Right renal pelvis (tissue), 4 donors: Measurements from ENCODE around the gene MED14. TPM values are rescaled to one million over a fixed set of nuclear protein-coding genes. Genes with fewer than 3 reads are reported as not detected.
"Not testable (repeated sequence)": the region's sequence is repeated elsewhere in the genome, so short reads cannot be mapped to it uniquely, and the experiment has no call there.

Experiments
- DNase-seq, 4 donors: peaks; one replicate each; pipeline ENCODE4 v3.0.0-alpha.2; 2013; ENCODE audit warnings: low read depth in 4 of 4, low spot score in 3 of 4, missing footprints in 1 of 4
- polyA plus RNA-seq, 4 donors: library from polyadenylated mRNA; unstranded; fragments of 120-200 nt; gene quantifications; one replicate each; pipeline ENCODE4 v1.2.1, GENCODE V29; 2013; ENCODE audit not compliant: insufficient read length in 4 of 4

Gene MED14
- 10 to 100 TPM; 44.2 to 53.7 (median 49.5) TPM for polyA plus RNA-seq

- DNase-seq, result peak; percentile 66 to 75 (median 70)
Observed at GRCh38 chrX:40735325-40736169, at the start of gene MED14. TSS of gene MED14 (minus strand) at chrX:40735542. CDS start at chrX:40735412, 130 bp downstream.

DNA sequence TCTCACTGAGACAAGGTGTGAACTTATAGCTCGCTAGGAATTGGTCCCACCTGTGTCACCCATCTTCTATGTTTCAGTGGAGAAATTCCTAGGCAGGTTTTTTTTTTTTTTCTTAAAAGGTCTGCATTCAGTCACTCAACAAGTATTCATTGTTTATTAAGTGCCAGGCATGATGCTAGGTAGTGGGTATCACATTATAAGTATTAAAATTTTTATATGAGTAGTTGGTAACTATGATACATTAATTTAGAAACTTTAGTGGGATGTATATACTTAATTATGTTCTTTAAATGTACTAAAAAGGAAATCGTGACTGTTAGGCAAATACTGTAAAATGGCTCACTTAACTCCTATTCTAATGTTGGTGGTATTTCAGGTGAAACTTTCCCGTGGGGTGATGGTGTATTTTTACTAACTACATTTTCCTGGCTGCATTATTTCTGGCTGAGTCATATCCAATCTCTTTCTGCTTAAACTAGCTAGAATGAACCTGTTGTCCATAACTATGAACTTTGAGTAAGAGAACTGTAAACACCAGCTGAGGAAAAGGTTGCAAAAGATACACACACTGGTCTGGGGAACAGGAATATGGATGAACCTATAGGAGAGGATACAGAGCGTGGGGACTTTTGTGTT is 49.3 kb upstream of the MED14 start:
- no peak for DNase-seq

DNA sequence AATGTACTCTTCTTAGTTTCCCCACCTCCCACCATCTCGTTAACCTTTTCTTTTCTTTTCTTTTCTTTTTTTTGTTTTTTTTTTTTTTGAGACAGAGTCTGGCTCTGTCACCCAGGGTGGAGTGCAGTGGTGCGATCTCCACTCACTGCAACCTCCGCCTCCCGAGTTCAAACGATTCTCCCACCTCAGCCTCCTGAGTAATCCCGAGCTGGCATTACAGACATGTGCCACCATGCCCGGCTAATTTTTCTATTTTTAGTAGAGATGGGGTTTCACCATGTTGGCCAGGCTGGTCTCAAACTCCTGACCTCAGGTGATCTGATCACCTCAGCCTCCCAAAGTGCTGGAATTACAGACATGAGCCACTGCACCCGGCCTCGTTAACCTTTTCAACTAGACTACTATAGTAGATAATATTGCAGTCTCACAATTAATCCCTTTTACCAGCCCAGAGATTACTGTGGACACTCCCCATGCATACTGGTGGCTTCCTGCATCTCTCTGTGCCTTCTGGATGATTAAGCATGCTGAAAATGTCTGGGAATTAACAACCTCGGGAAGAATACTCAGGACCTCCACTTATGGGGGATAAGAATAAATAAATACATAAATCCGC is 47.4 kb upstream of the MED14 start:
- not testable (repeated sequence) for DNase-seq

DNA sequence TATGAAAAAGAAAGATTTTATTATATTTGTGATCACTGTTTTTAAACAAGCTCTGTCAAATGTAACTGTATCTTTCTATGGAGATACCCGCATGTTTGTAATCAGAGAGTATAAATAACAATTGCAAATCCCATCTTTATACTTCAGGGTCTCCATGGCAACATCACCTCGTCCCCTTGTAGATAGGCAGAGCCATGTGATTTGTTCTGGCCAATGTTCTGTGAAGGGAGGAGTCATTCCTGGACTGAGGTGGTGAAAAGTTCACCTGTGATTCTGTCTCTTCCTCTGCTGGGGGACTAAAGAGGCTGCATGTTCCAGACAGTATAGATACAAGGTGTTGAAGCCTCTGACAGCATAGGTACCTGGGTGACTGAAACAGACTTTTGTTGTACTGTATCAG is 45.6 kb upstream of the MED14 start:
- DNase-seq, result no peak

- DNase-seq, result no peak
Observed at GRCh38 chrX:40780082-40780481, 44.7 kb upstream of the MED14 start.

DNA sequence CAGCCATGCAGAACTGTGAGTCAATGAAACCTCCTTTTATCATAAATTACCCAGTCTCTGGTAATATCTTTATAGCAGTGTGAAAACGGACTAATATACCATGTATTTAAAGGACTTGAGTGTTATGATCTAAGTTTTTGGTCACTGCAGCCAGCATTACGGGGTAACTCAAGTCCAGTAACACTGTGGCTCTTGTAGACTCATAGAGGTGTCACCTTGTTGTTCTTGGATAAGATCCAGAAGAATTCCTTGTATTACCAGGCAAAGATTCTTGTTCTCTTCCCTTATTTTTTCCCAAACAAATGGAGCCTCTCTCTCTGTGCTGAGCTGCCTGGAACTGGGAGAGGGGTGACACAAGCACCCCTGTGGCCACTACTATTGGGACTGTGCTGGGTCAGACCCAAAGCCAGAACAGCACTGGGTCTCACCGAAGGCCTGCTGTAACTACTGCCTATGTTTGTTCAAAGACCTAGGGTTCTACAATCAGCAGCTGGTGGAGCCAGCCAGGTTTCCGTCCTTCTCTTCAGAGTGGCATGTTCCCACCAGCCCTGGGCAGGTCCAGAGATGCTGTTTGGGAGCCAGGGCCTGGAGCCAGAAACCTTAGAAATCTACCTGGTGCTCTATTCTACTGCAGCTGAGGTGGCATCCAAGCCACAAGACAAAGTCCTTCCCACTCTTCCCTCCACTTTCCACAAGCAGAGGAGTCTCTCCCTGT is 43.7 kb upstream of the MED14 start:
- no peak for DNase-seq

- DNase-seq, result no peak
Observed at GRCh38 chrX:40773809-40774208, 38.5 kb upstream of the MED14 start.

GRCh38 chrX:40773188-40773587 is 37.8 kb upstream of the MED14 start:
- no peak for DNase-seq

DNA sequence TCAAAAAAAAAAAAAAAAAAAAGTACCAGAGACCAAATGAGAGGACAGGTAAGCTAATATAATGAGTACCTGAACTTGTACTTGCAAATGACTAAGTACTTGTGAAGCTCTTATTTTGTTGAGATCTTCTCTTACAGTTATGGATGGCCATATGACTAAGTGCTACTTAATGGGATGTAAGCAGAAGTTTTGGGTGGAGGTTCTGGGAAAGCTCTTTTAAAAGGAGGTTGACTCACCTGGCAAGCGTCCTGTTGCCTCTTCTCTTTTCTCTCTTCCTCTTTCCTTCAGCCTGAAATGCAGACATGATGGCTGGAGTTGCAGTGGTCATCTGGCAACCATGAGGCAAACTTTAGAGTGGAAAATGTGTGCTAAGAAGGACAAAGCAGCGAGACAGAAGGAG is 36.9 kb upstream of the MED14 start:
- DNase-seq, result no peak

GRCh38 chrX:40761762-40762161 is 26.4 kb upstream of the MED14 start:
- DNase-seq, result no peak

DNA sequence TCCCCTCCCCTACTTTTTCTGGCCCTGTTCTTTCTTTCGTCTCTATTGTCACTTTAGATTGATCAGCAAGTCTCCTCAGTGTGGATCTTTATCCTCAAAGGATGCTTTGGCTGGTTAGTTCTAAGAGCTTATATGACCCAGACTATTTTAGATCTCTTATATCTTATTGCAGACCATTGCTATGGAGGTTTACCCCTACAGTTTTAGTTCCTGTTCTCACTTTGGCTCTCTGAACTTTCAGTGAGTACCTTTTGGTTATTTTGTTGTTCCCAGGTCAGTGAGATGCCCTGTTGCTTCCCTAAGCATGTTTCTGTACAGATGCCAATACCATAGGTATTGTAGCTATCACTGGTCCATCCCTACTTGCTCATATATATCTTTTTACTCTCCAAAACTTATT is 24.0 kb upstream of the MED14 start:
- DNase-seq, result no peak

DNA sequence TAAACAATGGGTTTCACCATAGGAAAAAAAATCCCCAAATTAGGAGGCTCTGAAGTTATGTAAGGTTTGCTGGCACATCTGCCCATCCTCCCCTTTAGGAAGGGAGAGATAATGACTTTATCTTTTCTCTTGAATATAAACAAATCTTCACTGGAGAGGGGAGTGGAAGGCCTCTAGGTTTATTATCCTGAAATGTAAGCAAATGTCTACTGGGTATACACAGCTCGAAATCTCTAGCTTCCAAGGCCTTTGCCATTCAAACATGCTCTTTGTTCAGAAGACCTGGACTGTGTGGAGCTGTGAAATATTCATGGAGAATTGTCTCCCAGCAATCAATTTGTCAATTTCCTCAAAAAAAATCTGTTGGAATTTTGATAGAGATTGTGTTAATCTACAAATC is 21.7 kb upstream of the MED14 start:
- no peak for DNase-seq

DNA sequence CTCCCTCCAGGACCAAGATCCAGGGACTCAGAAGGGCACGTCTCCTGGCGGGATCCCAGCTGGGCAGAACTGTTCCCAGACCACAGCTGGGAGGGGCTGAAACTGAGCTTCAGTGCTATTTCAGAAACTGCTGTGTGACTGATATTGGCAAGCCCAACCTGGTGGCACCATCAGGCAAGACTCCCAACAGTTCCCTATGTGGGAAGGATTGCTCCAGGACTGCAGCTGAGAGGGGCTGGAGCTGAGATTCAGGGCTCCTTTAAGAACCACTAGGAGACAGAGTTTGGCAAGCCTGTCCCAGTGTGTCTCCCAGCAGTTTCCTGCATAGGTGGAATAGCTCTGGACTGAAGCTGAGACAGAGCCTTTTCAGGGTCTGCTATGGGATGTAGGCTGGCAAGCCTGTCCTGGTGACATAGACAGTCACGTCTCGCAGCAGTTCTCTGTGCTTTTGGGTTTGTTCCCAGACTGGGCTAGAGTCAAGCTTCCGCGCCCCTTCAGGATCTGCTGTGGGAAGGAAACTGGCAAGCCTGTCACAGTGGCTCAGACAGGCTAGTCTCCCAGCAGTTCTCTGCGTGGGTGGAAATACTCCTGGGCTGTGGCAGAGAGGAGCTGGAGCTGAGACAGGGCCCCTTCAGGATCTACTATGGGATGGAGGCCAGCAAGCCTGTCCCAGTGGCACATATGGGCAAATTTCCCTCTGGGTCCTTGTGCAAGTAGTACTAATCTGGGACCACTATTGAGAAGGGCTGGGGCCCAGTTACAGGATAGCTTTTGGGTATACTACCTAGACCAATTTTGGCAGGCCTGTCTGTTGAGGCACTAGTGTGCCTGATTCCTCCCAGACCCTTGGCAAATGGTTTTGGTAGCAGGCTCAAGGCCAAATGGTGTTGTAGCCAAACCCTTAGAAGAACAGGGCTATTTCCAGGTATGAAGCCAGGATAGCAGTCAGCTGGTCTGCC is 20.2 kb upstream of the MED14 start:
- no peak for DNase-seq

DNA sequence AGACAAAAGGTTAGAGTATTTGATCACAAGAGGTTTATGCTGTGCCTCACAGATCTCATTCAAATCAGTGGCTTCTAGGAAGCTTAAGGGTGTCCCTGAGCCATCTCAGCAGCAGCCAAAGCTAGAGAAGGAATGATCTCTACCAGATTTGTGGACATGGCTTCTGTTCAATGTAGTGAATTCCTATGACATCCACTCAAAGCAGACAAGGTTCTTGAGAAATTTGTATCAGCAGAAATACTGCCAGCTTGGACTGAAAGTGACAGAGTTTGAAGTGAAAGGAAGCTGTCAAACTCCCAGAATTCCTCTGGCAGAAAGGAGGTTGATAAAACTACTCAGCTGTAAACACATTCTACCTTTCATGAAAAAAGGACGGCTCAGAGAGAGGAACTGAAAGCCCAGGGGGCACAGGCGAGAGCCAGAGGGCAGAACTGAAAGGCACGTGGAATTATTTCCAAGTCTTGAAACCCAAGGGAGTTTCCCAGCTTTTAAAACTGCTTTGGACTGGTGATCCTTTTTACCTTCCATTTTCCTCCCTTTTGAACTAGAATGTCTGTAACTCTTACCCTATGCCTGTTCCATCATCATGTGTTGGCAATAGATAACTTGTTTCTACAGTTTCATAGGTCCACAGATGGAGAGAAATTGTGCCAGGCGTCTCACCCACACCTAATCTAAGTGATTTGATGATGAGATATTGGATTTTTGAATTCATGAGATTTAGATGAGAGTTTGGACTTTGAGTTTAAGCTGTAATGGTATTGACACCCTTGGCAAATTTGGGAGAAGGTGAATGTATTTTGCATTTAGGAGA is 14.5 kb upstream of the MED14 start:
- DNase-seq, result no peak

DNA sequence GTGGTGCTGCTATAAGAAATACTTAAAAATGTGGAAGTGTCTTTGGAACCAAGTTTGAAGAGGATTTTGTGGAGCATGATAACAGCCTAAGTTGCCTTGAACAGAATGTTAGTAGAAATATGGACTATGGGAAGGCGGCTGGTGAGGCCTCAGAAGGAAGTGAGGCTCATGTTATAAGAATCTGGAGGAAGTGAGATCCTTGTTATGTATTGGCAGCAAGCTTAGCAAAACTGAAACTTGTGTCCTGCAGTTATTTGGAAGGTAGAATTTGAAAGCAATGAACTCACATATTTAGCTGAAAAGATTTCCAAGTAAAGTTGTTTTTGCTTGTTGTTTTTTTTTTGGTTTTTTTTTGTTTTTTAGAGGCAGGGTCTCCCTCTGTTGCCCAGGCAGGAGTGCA is 13.6 kb upstream of the MED14 start:
- no peak for DNase-seq

- DNase-seq, result no peak
Observed at GRCh38 chrX:40746521-40746920, 11.2 kb upstream of the MED14 start.

DNA sequence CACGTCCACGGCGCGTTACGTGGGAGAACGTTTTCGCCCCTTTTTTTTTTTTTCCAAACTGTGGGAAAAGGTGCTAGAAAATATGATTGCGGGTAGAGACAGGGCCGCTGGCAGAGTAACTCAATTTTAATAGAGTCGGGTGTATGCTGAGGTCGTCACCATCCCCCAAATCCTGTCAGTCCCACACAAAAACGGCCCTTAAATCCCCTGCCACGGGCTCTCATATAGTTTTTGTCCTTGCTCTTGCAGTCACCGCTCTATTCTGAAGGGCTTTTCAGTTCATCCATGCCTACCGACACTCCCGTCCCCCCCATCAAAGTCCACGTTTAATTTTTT is 796 bp upstream of the MED14 start:
- no peak for DNase-seq

DNA sequence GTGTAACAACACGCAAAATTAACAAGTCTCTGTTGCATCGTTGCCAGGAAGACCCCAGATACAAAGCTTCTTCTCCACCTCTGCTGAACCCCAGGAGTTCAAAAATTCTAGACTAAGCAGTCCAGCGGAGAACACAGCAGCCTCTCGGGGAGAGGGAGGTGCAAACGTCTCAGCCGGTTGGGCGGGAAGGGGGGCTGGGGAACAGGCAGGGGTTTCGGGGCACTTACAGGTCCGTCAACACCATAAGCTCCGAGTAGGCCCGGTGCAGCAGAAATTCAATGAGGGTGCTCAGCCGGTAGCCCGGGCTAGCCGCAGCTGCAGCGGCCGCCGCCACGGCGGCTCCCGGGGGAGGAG is 394 bp downstream of the MED14 start:
- no peak for DNase-seq

- DNase-seq, result no peak
Observed at GRCh38 chrX:40733706-40734105, 1.6 kb downstream of the MED14 start.
